Smooth muscle cell (in vitro differentiated cells): ENCODE data around the gene MARCHF4. TPM values are rescaled to one million over a fixed set of nuclear protein-coding genes. Genes with fewer than 3 reads are reported as not detected.

Source experiments
- DNase-seq: peaks from one replicate; lab custom pipeline; 2025; ENCODE audit not compliant: unreplicated experiment; lab: John Stamatoyannopoulos, UW
- H2AFZ ChIP-seq: fragments of 200-600 bp; sonication (generic); 2 replicates; pipeline ENCODE4 v1.6.0; 2016; ENCODE audit warnings: antibody characterized with exemption, low read depth, mild to moderate bottlenecking
- H3F3A ChIP-seq: fragments of 200-600 bp; sonication (generic); 2 replicates; pipeline ENCODE4 v1.6.0; 2017; ENCODE audit warnings: antibody characterized with exemption, low read depth
- H3K27ac ChIP-seq: fragments of 200-600 bp; sonication (generic); 2 replicates; pipeline ENCODE4 v1.5.1; 2016; ENCODE audit warnings: low read depth, mild to moderate bottlenecking
- H3K27me3 ChIP-seq: fragments of 200-600 bp; sonication (generic); 2 replicates; pipeline ENCODE4 v1.6.1; 2016; ENCODE audit warnings: low read depth, mild to moderate bottlenecking
- H3K36me3 ChIP-seq: fragments of 200-600 bp; sonication (generic); 2 replicates; pipeline ENCODE4 v1.5.1; 2016; ENCODE audit warnings: low read depth
- H3K4me1 ChIP-seq: fragments of 200-600 bp; sonication (generic); 2 replicates; pipeline ENCODE4 v1.5.1; 2016; ENCODE audit warnings: low read depth
- H3K4me2 ChIP-seq: fragments of 200-600 bp; sonication (generic); 2 replicates; pipeline ENCODE4 v1.6.0; 2016; ENCODE audit warnings: mild to moderate bottlenecking
- H3K4me3 ChIP-seq: fragments of 200-600 bp; sonication (generic); 2 replicates; pipeline ENCODE4 v1.5.1; 2016; ENCODE audit warnings: mild to moderate bottlenecking
- H3K79me2 ChIP-seq: fragments of 200-600 bp; sonication (generic); 2 replicates; pipeline ENCODE4 v1.6.0; 2016; ENCODE audit warnings: low read depth, mild to moderate bottlenecking
- H3K9ac ChIP-seq: fragments of 200-600 bp; sonication (generic); 2 replicates; pipeline ENCODE4 v1.6.0; 2016; ENCODE audit warnings: low read depth
- H3K9me3 ChIP-seq: fragments of 200-600 bp; sonication (generic); replicated peaks from 2 replicates; pipeline ENCODE4 v1.5.1; 2016; ENCODE audit warnings: low read depth
- H4K20me1 ChIP-seq: fragments of 200-600 bp; sonication (generic); 2 replicates; pipeline ENCODE4 v1.6.0; 2016; ENCODE audit warnings: low read depth
- CTCF ChIP-seq: fragments of 200-600 bp; sonication (generic); IDR thresholded peaks from 2 replicates; pipeline ENCODE4 v1.5.1; 2017; ENCODE audit warnings: borderline replicate concordance, mild to moderate bottlenecking, antibody characterized with exemption; ENCODE audit not compliant: insufficient read depth, poor library complexity, severe bottlenecking
- WGBS: methylation state at CpG from one replicate; pipeline ENCODE4 v1.1.7; 2016; ENCODE audit warnings: low lambda C conversion rate; 5-methylcytosine and 5-hydroxymethylcytosine counted together
- polyA plus RNA-seq: library from polyadenylated mRNA; unstranded; fragments of >200 nt; fragmentation: Nextera tagmentation; extraction: Ambion mirVana; gene quantifications from 2 replicates; pipeline ENCODE4 v1.2.1, GENCODE V29; 2016
- small RNA-seq: library from RNA; depleted of rRNA; stranded (forward); fragments of <200 nt; gene quantifications from one replicate; pipeline ENCODE3, GENCODE V24; 2014
- total RNA-seq: library from RNA; depleted of rRNA; stranded (reverse); fragments of >200 nt; gene quantifications from 2 replicates; pipeline ENCODE4 v1.2.3, GENCODE V29; 2014

MARCHF4 gene
- total and polyA plus RNA-seq, 2 experiments from 2014 or later, result 0.90 to 1.8 TPM

- no peaks in the 10 kb centered on the region for H3K9me3 ChIP-seq
- no peaks in the 10 kb centered on the region for H3K79me2 ChIP-seq
- DNase-seq, result no peak
- no peaks in the 10 kb centered on the region for H3K27me3 ChIP-seq
- no peaks in the 10 kb centered on the region for H3F3A ChIP-seq
- H3K9ac ChIP-seq, result no peak overlapping the region
- H3K4me2 ChIP-seq, result no peak overlapping the region
- H3K27ac ChIP-seq, result no peak overlapping the region
- WGBS, result 91% methylated on average over 5 of the region's 5 CpGs
- no peak overlapping the region for H2AFZ ChIP-seq
- H4K20me1 ChIP-seq, result no peaks in the 10 kb centered on the region
- no peak overlapping the region for H3K4me3 ChIP-seq
- H3K4me1 ChIP-seq, result no peaks in the 10 kb centered on the region
- no peak for TF ChIP-seq CTCF
- no peaks in the 10 kb centered on the region for H3K36me3 ChIP-seq
Measured at GRCh38 chr2:216328347-216328746, 43.9 kb downstream of the MARCHF4 start.

GRCh38 chr2:216327447-216327935 lies 44.8 kb downstream of the MARCHF4 start:
- WGBS, result 97% methylated on average over 1 of the region's 1 CpG
- H3K4me2 ChIP-seq, result no peak overlapping the region
- no peak overlapping the region for H3K9ac ChIP-seq
- no peak overlapping the region for H3K4me3 ChIP-seq
- no peaks in the 10 kb centered on the region for H4K20me1 ChIP-seq
- no peak overlapping the region for H2AFZ ChIP-seq
- no peaks in the 10 kb centered on the region for H3K9me3 ChIP-seq
- H3K36me3 ChIP-seq, result no peaks in the 10 kb centered on the region
- no peak for DNase-seq
- no peak for TF ChIP-seq CTCF
- no peaks in the 10 kb centered on the region for H3K27me3 ChIP-seq
- H3K4me1 ChIP-seq, result no peaks in the 10 kb centered on the region
- H3K79me2 ChIP-seq, result no peaks in the 10 kb centered on the region
- no peaks in the 10 kb centered on the region for H3F3A ChIP-seq
- H3K27ac ChIP-seq, result no peak overlapping the region

Small RNA genes within 50 kb of the gene (small RNA-seq; reads per million reads assigned to genes)
- gene RF00019, result not detected

Other genes with a start within 250 kb of the MARCHF4 start
- gene SMARCAL1, start 40.0 kb upstream of the MARCHF4 start, total RNA-seq, result 19.0 and 33.5 TPM in 2 replicates
- 20.6 and 23.1 TPM in 2 replicates for gene SMARCAL1, start 40.0 kb upstream of the MARCHF4 start, polyA plus RNA-seq
- gene RPL37A, start 126.4 kb upstream of the MARCHF4 start, total RNA-seq, result 1,503 and 1,842 TPM in 2 replicates
- 1,221 and 1,404 TPM in 2 replicates for gene RPL37A, start 126.4 kb upstream of the MARCHF4 start, polyA plus RNA-seq